ENCODE results near the gene NOCT.
"Not testable (repeated sequence)": the region's sequence is repeated elsewhere in the genome, so short reads cannot be mapped to it uniquely, and the experiment has no call there.

NOCT gene

GRCh38 chr4:139025841-139026240, 10.3 kb downstream of the NOCT start:
- H3K36me3 ChIP-seq (ENCODE audit: insufficient read depth, low read depth, low read length) = peaks cover 4% of the 10 kb centered on the region; the same call in 1 of the 2 replicates
- no peaks in the 10 kb centered on the region for H3K27me3 ChIP-seq (ENCODE audit: insufficient read depth, low read length)
- no peak overlapping the region for H3K9ac ChIP-seq (ENCODE audit: low read depth, low read length)
- no peaks in the 10 kb centered on the region for H3K9me3 ChIP-seq (ENCODE audit: insufficient read depth, low read depth, low read length)
- no peak overlapping the region for H3K27ac ChIP-seq (ENCODE audit: low read length)
- peaks cover 15% of the 10 kb centered on the region; the same call in 1 of the 2 replicates for H3K4me1 ChIP-seq (ENCODE audit: insufficient read depth, low read length)
- no peak overlapping the region for H3K4me3 ChIP-seq (ENCODE audit: low read length)

DNA sequence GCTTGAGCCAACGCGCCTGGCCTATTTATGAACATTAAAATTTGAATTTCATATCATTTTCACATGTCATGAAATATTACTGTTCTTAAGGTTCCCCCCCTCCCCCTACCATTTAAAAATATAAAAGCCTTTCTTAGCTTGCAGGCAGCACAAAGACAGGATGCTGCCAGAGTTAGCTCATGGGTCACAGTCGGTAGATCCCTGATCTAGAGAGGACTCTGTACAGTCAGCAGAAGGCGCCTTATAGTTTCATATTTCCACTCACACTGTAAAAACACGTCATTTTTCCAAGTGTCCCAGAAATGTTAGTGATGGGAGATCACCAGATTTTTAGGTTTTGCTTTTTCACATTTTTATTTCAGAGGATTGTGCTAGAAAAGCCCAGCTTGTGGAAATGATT, 12.2 kb downstream of the NOCT start:
- no peaks in the 10 kb centered on the region for H3K36me3 ChIP-seq (ENCODE audit: insufficient read depth, low read depth, low read length)
- H3K27ac ChIP-seq (ENCODE audit: low read length) = no peak overlapping the region
- H3K4me1 ChIP-seq (ENCODE audit: insufficient read depth, low read length) = peaks cover 6% of the 10 kb centered on the region; the same call in 1 of the 2 replicates
- no peak overlapping the region for H3K4me3 ChIP-seq (ENCODE audit: low read length)
- H3K9me3 ChIP-seq (ENCODE audit: insufficient read depth, low read depth, low read length) = no peaks in the 10 kb centered on the region
- no peak overlapping the region for H3K9ac ChIP-seq (ENCODE audit: low read depth, low read length)
- no peaks in the 10 kb centered on the region for H3K27me3 ChIP-seq (ENCODE audit: insufficient read depth, low read length)

GRCh38 chr4:139028191-139028661, 12.6 kb downstream of the NOCT start:
- Histone ChIP-seq H3K27me3 (ENCODE audit: insufficient read depth, low read length) (no peaks in the 10 kb centered on the region), H3K9me3 (ENCODE audit: insufficient read depth, low read depth, low read length) (no peaks in the 10 kb centered on the region), H3K4me1 (ENCODE audit: insufficient read depth, low read length) (peaks cover 6% of the 10 kb centered on the region; the same call in 1 of the 2 replicates), H3K27ac (ENCODE audit: low read length) (no peak overlapping the region), H3K36me3 (ENCODE audit: insufficient read depth, low read depth, low read length) (no peaks in the 10 kb centered on the region), H3K4me3 (ENCODE audit: low read length) (no peak overlapping the region), H3K9ac (ENCODE audit: low read depth, low read length) (no peak overlapping the region)

- not testable (repeated sequence) for H3K9me3 ChIP-seq (ENCODE audit: insufficient read depth, low read depth, low read length); H3K4me1 ChIP-seq (ENCODE audit: insufficient read depth, low read length); H3K27ac ChIP-seq (ENCODE audit: low read length)
Observed at GRCh38 chr4:139029866-139030363, 14.3 kb downstream of the NOCT start.

GRCh38 chr4:139030614-139031235, 15.1 kb downstream of the NOCT start:
- Histone ChIP-seq H3K36me3 (ENCODE audit: insufficient read depth, low read depth, low read length) (no peaks in the 10 kb centered on the region), H3K27me3 (ENCODE audit: insufficient read depth, low read length) (no peaks in the 10 kb centered on the region), H3K9me3 (ENCODE audit: insufficient read depth, low read depth, low read length) (no peaks in the 10 kb centered on the region), H3K9ac (ENCODE audit: low read depth, low read length) (no peak overlapping the region), H3K27ac (ENCODE audit: low read length) (no peak overlapping the region), H3K4me3 (ENCODE audit: low read length) (no peak overlapping the region), H3K4me1 (ENCODE audit: insufficient read depth, low read length) (peaks cover 3% of the 10 kb centered on the region; the same call in 1 of the 2 replicates)

More at GRCh38 chr4:139029866-139030363, 14.3 kb downstream of the NOCT start:
- H3K36me3 ChIP-seq (ENCODE audit: insufficient read depth, low read depth, low read length); H3K4me3 ChIP-seq (ENCODE audit: low read length); H3K27me3 ChIP-seq (ENCODE audit: insufficient read depth, low read length); H3K9ac ChIP-seq (ENCODE audit: low read depth, low read length): not testable (repeated sequence)

- Histone ChIP-seq H3K27ac (ENCODE audit: low read length) (no peak overlapping the region), H3K9ac (ENCODE audit: low read depth, low read length) (no peak overlapping the region), H3K4me1 (ENCODE audit: insufficient read depth, low read length) (peaks cover 3% of the 10 kb centered on the region; the same call in 1 of the 2 replicates), H3K4me3 (ENCODE audit: low read length) (no peak overlapping the region), H3K27me3 (ENCODE audit: insufficient read depth, low read length) (no peaks in the 10 kb centered on the region), H3K36me3 (ENCODE audit: insufficient read depth, low read depth, low read length) (peaks cover 10% of the 10 kb centered on the region; the same call in 1 of the 2 replicates), H3K9me3 (ENCODE audit: insufficient read depth, low read depth, low read length) (no peaks in the 10 kb centered on the region)
Observed at GRCh38 chr4:139035650-139036049, 20.1 kb downstream of the NOCT start.

GRCh38 chr4:139036885-139037284, 21.3 kb downstream of the NOCT start:
- Histone ChIP-seq H3K9me3 (ENCODE audit: insufficient read depth, low read depth, low read length) (no peaks in the 10 kb centered on the region), H3K4me1 (ENCODE audit: insufficient read depth, low read length) (no peaks in the 10 kb centered on the region), H3K36me3 (ENCODE audit: insufficient read depth, low read depth, low read length) (peaks cover 10% of the 10 kb centered on the region; the same call in 1 of the 2 replicates), H3K27ac (ENCODE audit: low read length) (no peak overlapping the region), H3K9ac (ENCODE audit: low read depth, low read length) (no peak overlapping the region), H3K4me3 (ENCODE audit: low read length) (no peak overlapping the region), H3K27me3 (ENCODE audit: insufficient read depth, low read length) (no peaks in the 10 kb centered on the region)

DNA sequence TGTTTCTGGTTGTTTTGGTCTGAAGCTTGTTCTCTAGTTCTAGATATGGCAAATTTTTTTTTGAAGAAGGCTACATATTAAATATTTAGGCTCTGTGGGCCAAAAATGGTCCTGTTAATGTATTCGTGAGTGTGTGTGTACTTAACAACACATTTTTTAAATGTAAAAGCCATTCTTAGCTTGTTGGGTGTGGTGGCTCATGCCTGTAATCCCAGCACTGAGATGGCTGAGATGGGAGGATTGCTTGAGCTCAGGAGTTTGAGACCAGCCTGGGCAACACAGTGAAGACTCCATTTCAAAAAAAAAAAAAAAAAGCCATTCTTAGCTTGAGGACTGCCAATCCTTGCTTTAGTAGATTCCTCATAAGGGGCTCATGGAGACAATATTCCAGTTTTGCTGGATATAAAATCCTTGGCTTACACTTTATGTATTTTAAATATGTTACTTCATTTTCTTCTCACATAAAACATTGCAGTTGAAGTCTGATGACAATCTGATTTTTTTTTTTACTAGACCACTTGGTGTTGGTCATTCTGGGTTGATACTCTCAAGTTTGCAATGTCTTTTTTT, 23.4 kb downstream of the NOCT start:
- peaks cover 19% of the 10 kb centered on the region for H3K36me3 ChIP-seq (ENCODE audit: insufficient read depth, low read depth, low read length)
- H3K4me3 ChIP-seq (ENCODE audit: low read length) = no peak overlapping the region
- H3K9me3 ChIP-seq (ENCODE audit: insufficient read depth, low read depth, low read length) = no peaks in the 10 kb centered on the region

GRCh38 chr4:139042981-139043460, 27.4 kb downstream of the NOCT start:
- no peaks in the 10 kb centered on the region for H3K4me1 ChIP-seq (ENCODE audit: insufficient read depth, low read length)
- no peaks in the 10 kb centered on the region for H3K9me3 ChIP-seq (ENCODE audit: insufficient read depth, low read depth, low read length)
- no peak overlapping the region for H3K9ac ChIP-seq (ENCODE audit: low read depth, low read length)
- no peaks in the 10 kb centered on the region for H3K27me3 ChIP-seq (ENCODE audit: insufficient read depth, low read length)
- H3K36me3 ChIP-seq (ENCODE audit: insufficient read depth, low read depth, low read length) = peaks cover 46% of the 10 kb centered on the region
- no peak overlapping the region for H3K4me3 ChIP-seq (ENCODE audit: low read length)
- H3K27ac ChIP-seq (ENCODE audit: low read length) = no peak overlapping the region

More for the DNA sequence above, 23.4 kb downstream of the NOCT start:
- Histone ChIP-seq H3K4me1 (ENCODE audit: insufficient read depth, low read length) (no peaks in the 10 kb centered on the region), H3K9ac (ENCODE audit: low read depth, low read length) (no peak overlapping the region), H3K27ac (ENCODE audit: low read length) (no peak overlapping the region), H3K27me3 (ENCODE audit: insufficient read depth, low read length) (no peaks in the 10 kb centered on the region)

DNA sequence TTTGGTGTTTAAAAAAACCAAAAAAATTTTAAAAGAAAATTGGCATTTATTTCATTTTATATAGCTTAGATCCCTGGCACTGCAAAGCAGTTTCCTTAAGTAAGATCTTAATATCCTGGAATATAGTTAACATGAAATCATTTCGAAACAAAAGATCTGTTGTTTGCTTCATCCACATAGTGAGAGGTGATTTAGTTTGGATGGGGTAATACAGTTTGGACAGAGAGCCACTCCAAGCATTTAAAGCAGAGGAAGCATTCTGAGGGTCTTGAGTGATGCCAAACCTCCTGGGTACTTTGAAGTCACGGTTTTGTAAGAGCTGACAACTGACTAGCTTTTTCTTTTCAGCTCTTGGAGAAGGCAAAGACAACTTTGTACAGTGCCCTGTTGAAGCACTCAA, 28.7 kb downstream of the NOCT start:
- Histone ChIP-seq H3K4me3 (ENCODE audit: low read length) (no peak overlapping the region), H3K9ac (ENCODE audit: low read depth, low read length) (no peak overlapping the region), H3K27ac (ENCODE audit: low read length) (no peak overlapping the region), H3K9me3 (ENCODE audit: insufficient read depth, low read depth, low read length) (no peaks in the 10 kb centered on the region), H3K36me3 (ENCODE audit: insufficient read depth, low read depth, low read length) (peaks cover 47% of the 10 kb centered on the region), H3K27me3 (ENCODE audit: insufficient read depth, low read length) (no peaks in the 10 kb centered on the region), H3K4me1 (ENCODE audit: insufficient read depth, low read length) (no peaks in the 10 kb centered on the region)

- Histone ChIP-seq H3K36me3 (ENCODE audit: insufficient read depth, low read depth, low read length) (peaks cover 56% of the 10 kb centered on the region), H3K4me1 (ENCODE audit: insufficient read depth, low read length) (no peaks in the 10 kb centered on the region; the same call in 1 of the 2 replicates), H3K9ac (ENCODE audit: low read depth, low read length) (no peak overlapping the region), H3K27me3 (ENCODE audit: insufficient read depth, low read length) (no peaks in the 10 kb centered on the region), H3K27ac (ENCODE audit: low read length) (no peak overlapping the region), H3K9me3 (ENCODE audit: insufficient read depth, low read depth, low read length) (no peaks in the 10 kb centered on the region), H3K4me3 (ENCODE audit: low read length) (no peak overlapping the region)
Observed at GRCh38 chr4:139048026-139048425, 32.4 kb downstream of the NOCT start.

DNA sequence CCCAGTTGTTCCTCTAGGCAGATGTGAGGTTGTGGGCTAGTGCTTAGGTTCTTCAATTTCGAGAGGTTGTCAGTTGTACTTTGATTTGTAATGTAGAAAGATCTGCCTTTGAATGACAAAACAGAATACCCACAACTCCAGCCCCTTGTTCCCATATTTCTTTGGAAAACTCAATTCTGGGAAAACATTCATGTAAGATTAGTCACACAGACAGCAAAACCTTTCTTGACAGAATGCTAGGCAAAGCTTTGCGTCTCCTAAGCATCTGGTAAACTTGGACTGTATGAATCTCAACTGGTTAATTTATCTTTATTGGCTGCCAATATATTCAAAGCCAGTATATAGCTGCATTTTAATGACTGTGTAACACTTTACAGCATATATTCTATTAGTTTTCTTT, 34.9 kb downstream of the NOCT start:
- no peak overlapping the region for H3K9ac ChIP-seq (ENCODE audit: low read depth, low read length)
- H3K4me3 ChIP-seq (ENCODE audit: low read length) = no peak overlapping the region
- H3K27me3 ChIP-seq (ENCODE audit: insufficient read depth, low read length) = no peaks in the 10 kb centered on the region
- H3K36me3 ChIP-seq (ENCODE audit: insufficient read depth, low read depth, low read length) = peaks cover 58% of the 10 kb centered on the region
- no peaks in the 10 kb centered on the region; the same call in 1 of the 2 replicates for H3K4me1 ChIP-seq (ENCODE audit: insufficient read depth, low read length)
- H3K9me3 ChIP-seq (ENCODE audit: insufficient read depth, low read depth, low read length) = no peaks in the 10 kb centered on the region
- H3K27ac ChIP-seq (ENCODE audit: low read length) = no peak overlapping the region
